LNCAP (cell line): ENCODE results near the gene ARL6IP4.

Experiments used
- TF ChIP-seq, protein P1 (sequence below): fragments of 450-650 bp; IDR thresholded peaks from 2 replicates; pipeline ENCODE4 v1.5.1; 2017; ENCODE audit warnings: mild to moderate bottlenecking

The ARL6IP4 gene

DNA sequence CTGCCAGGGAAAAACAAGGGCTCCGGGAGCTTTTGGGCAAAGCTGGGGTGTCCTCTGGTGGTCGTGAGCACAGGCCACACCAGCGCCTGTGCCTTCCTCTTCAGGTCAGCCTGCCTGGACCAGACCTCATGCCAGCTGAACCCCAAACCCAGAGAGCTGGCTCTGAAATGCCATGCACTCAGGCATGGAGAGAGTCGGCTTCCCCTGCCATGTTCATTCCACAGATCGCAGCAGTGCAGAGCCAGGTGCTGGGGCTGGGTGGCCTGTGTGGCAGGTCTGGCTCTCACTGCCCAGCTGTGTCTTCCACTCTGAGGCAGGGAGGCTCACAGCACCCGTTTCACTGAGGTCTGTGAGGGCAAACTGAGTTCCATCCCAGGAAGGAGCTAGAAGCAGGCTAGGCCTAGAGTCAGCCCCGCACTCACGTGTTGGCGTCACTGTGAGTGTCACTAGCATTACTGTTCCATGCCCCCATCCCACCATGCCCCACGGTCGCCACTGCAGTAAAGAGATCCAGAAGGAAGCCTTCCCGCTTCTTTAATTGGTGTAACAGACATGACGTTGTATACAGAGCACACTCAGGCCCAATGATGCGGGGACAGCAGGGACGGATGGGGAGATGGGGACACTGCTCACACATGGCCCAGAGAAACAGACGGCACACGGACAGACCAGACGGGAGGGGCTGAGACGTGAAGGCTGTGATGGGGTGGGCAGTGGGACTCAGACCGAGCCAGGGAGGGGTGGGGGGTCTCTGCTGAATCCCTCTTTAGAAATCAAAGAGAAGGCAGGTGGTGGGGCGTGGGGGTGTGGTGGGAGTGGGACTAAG is 2.7 kb downstream of the ARL6IP4 start:
- TF ChIP-seq, protein P1, sequence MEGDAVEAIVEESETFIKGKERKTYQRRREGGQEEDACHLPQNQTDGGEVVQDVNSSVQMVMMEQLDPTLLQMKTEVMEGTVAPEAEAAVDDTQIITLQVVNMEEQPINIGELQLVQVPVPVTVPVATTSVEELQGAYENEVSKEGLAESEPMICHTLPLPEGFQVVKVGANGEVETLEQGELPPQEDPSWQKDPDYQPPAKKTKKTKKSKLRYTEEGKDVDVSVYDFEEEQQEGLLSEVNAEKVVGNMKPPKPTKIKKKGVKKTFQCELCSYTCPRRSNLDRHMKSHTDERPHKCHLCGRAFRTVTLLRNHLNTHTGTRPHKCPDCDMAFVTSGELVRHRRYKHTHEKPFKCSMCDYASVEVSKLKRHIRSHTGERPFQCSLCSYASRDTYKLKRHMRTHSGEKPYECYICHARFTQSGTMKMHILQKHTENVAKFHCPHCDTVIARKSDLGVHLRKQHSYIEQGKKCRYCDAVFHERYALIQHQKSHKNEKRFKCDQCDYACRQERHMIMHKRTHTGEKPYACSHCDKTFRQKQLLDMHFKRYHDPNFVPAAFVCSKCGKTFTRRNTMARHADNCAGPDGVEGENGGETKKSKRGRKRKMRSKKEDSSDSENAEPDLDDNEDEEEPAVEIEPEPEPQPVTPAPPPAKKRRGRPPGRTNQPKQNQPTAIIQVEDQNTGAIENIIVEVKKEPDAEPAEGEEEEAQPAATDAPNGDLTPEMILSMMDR: no peak

DNA sequence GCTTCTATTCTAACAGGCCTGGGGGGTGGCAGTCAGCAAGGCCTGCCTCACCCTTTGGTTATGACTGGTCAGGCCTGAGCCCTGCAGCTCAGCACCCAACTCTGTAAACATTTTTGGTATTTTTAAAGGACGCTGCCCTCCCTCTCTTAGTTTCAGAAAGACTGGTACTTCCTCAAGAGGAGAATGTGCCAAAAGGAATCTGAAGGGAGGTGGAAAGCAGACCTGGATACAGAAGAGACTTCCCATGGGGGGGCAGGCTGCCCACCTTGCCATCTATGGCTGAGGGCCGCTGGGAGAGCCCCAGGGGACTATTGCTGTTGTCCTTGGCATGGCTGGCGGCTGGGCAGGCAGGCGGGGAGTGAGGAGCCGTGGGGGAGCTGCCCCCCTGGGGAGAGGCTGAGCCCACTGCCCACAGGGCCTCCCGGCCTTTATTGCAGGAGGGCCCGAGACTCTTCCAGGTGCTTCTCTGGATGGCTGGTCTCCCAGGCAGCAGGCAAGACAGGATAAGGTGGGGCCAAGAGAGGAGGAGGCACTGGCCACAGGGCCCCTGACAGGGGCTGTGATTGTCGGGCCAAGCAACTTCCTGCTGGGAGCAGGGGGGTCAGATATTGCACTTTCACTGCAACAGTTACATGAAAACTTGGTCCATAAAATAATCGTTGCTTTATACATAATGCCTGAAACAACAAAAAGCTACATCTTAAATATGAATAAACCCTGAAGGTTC is 3.5 kb downstream of the ARL6IP4 start:
- TF ChIP-seq, protein P1: no peak

DNA sequence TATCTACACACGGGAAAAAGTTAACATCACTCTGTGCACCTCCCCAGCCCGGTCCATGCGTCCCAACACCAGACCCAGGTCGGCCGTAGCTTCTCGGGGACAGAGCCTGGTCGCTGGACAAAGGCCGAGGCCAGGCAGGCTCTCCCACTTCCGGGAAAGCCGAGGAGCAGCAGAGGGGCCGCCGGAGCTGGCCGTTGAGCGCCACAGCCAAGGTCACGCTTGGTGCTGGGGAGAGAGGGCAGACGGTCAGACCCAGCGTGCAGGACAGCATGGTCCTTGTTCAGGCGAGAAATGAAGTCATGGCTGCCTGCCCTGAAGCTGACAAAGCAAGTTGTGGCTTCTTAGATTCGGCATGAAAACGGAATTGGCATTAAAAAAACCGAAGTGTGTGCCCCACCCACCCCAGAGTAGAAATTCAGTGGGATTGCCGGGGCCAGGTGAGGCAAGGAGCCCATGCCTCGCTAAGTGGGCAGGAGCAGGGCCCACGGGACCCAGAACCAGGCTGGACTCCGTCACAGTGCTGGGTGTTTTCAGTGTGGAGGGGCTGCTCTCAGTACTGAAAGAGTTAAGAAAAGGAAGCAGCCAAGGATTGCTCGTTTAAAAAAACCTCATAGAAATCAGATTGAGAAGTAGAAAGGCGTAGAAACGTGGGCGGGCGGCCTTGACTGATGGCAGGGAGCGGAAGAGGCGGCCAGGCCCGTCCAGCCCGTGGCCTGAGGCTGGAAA is 4.3 kb downstream of the ARL6IP4 start:
- TF ChIP-seq, protein P1: no peak

DNA sequence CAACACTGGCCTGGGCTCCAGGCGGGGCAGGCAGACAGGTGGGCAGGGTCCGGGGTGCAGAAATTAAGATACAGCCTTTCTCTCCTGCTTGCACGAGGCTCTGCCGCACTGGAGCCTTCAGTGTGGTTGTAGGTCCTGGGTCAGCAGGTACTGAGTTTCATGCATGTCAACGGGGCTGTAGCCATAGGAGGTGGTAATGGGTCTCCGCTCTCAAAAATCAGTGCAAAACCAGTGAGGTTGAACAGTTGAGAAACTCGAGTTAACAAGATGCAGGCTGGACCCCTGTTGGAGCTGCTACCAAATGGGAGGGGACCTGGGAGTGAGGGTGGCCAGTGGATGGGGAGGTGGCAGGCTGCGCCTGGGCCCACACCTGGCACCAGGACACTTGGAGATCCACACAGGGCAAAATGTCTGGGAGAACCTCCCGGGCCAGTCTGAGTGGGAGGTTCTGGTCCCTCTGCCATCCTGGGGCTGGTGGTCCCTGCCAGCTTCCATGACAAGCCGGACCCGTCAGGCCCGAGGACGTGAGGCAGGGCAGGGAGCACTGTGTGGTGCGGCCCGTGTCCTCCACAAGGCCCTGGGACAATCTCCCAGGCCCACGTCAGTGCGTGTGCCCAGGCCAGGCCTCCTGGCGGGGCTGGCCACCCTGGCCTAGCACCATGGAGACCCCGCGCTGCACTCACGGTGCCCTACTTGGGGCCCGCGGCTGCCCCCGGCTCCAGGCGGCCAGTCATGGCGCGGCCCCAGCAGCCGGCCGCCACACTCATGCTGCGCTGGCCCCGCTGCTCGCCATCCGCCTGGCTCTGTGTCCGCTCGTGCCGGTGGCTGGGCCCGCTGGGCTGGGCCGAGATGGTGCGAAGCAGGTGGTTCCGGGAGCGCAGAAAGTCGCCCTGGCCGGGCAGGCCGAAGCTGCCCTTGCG is 5.1 kb downstream of the ARL6IP4 start:
- TF ChIP-seq, protein P1: no peak

DNA sequence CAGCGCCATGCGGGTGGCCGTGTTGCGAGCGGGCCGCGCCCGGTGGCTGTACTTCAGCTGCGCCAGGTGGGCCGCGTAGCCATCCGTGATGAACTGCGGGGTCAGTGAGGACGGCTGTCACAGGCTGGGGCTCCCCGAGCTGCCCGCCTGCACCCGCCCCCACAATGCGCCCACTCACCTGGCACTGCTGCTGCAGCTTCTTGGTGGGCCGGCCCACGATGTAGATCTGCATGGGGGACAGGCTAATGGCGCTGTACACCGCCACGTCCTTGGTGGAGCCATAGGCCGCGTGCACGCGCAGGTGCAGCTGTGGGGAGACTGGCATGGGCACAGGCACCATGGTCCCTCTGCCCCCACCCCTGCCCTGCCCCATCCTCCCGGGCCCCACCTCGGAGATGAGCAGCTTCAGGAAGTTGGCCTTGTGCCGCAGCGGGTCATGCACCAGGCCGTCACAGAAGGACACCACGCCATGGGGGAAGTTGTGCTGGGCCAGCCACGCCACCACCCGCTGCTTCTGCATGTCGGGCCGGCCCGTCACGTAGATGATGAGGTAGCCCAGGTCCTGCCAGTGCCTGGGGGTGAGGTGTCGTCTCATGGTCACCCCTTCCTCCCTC is 5.9 kb downstream of the ARL6IP4 start:
- TF ChIP-seq, protein P1: no peak

DNA sequence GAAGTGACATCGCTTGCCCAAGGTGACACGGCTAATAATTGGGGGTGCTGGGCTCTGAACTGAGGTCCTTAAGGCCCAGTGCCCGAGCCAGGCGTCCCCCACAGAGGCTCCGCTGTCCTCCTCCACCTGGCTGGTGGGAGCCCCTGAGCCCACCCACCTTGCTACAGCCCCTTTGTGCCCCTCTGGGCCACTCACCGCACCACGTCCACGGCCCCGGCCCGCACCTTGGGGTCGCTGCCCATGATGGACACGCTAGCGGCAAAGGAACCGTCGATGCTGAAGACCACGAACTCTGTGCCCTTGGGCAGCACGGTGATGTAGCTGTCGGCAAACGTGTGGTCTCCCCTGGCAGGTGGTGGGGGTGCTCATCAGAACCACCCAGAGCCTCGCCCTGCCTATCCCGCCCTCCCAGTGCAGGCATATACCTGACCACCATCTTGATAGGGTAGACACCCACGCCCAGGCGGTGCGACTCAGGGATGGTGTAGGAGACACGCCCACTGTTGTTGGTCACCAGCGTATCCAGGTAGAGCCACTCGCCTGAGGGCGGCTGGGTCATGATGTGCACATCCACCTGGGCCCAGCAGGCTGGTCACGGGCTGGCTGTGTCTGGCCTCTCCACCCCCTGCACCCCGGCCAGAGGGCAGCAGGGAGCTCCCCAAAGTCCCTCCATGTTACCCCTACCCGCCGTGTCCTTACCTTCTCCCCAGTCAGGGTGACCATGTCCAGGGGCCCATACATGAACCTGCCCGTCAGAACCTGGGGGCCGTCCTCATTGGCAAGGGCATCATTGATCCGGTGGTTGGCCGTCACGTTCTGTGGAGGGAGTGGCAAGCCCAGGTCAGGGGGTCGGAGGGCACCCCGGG is 6.8 kb downstream of the ARL6IP4 start:
- TF ChIP-seq, protein P1: no peak
